KG1 (cell line): ENCODE results near the gene CDK1.

Experiments used
- DNase-seq: peaks from one replicate; lab custom pipeline; 2025; lab: John Stamatoyannopoulos, UW

Gene CDK1

GRCh38 chr10:60777696-60778213 is 523 bp upstream of the CDK1 start:
- DNase-seq, result no peak

- DNase-seq, result no peak
These were observed 906 bp downstream of the CDK1 start for GRCh38 chr10:60778971-60779796.

- DNase-seq, result no peak
These were observed 3.4 kb downstream of the CDK1 start for GRCh38 chr10:60781661-60782060.

DNA sequence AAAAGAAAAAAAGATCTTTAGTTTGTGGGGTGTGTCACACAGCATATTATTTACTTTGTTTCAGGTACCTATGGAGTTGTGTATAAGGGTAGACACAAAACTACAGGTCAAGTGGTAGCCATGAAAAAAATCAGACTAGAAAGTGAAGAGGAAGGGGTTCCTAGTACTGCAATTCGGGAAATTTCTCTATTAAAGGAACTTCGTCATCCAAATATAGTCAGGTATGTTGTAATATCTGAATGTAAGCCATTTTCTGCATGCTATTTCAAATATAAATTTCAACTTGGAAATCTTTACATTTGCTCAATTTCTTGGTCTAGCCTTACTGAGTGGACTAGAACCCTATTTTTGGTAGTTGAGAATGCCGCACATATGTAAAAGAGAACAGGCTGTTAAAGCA is 6.4 kb downstream of the CDK1 start:
- no peak for DNase-seq

- DNase-seq, result no peak
These were observed 10.3 kb downstream of the CDK1 start for GRCh38 chr10:60788544-60788943.

GRCh38 chr10:60789340-60789739 is 11.1 kb downstream of the CDK1 start:
- DNase-seq, result no peak

- no peak for DNase-seq
These were observed 16.7 kb downstream of the CDK1 start for GRCh38 chr10:60794953-60795352.

DNA sequence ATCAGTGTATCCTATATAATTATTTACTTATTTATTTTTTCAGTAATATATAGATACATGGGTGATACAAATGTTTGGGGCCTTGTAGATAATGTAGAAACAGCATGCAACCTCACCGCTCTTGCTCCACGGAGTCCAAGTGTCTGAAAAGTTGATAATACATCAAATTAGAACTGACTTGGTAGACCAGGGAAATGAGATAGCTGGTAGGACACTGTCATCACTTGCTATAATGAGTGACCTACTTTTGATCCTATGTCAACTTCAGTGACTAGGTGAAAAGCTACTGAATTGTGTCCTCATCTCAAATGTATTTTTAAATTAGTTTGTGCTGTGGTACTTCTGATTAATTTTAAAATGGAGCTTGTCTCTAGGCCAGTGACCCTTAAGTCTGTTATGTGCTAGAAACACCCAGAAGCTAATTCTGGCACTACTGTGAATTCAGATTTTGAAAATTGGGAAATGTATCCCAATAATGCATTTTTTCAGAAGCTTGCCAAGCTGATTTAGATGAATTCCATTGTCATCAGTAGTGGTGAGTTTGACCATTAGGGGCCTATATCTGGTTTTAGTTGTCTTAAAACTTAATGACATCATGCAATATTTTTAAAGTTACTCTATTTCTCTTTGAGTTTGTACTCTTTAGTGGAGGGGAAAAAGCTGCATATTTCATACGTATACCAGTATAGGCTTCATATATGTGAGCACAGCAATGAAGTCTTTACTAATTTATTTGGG is 17.4 kb downstream of the CDK1 start:
- no peak for DNase-seq

- DNase-seq, result no peak
These were observed 18.2 kb downstream of the CDK1 start for GRCh38 chr10:60796481-60796880.

DNA sequence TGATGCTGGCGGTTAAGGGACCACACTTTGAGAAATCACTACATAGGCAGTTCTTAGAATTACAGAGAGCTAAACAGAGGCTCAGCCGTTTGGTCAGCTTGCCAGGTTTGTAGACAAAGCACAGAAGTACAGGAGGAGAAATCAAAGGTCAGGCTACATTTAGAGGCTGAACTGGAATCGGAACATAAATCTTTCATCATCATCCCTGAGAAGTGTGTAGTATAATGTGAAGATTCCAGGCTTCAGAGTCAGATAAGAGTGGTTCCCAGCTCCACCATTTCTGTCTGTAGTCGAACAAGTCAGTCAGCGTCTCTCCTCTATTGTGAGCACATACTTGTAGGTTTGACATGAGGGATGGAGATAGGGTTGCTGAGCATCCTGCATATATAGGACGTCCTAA is 18.9 kb downstream of the CDK1 start:
- no peak for DNase-seq

DNA sequence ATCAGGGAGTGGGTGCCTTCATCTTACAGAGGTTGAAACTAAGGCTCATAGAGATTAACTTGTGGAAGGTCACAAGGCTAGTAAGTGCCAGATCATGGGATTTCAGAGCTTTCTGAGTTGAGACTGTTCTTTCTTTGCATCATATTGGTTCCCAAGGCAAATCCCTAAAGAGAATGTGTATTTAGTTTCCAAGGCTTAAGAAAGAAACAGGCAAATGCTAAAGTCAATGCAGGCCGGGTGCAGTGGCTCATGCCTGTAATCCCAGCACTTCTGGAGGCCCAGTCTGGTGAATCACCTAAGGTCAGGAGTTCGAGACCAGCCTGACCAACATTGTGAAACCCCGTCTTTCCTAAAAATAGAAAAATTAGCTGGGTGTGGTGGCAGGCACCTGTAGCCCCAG is 19.8 kb downstream of the CDK1 start:
- DNase-seq, result no peak

DNA sequence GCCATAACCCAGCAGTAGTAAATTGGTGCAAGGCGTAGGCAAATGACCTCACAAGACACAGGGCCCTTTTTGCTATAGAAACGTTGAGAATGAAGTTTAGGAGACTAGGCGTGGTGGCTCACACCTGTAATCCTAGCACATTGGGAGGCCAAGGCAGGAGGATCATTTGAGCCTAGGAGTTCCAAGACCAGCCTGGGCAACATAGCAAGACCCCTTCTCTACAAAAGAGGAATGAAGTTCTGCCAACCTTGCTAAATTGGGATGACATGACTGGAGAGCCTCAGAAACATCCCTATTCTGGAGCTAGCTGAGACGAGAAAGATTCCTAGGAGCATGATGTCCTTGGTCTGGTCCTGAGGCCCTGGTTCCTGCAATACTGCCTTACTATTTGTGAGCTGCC is 20.6 kb downstream of the CDK1 start:
- no peak for DNase-seq

DNA sequence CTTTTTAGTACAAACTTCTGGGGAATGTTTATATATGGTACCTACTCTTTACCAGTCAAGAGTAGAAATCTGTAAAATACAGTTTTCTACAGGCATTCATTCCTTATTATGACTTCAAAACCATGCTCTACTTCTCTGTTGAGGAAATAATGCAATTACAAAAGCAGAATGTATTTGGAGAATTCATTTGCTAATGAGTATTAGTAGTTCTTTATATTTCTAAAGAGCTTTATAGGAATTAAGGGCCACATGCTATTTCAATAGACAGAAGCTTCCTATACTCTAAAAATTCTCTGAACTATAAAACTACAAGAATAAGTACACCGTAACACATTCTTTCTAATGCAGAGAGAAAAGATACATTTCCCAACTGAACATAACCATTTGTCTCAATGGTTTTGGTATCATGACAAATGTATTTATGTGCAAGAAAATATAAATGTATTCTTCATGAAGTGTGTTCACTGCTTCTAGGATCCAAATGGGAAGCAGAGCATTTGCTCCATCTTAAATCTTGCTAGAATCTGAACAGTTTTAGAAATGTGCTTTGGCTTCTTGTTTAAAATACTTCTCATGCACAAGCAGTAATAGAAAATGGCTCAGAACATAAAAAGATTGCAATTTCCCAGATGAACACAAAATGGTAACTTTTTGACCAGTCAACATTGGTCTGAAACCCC is 21.8 kb downstream of the CDK1 start:
- DNase-seq, result no peak

DNA sequence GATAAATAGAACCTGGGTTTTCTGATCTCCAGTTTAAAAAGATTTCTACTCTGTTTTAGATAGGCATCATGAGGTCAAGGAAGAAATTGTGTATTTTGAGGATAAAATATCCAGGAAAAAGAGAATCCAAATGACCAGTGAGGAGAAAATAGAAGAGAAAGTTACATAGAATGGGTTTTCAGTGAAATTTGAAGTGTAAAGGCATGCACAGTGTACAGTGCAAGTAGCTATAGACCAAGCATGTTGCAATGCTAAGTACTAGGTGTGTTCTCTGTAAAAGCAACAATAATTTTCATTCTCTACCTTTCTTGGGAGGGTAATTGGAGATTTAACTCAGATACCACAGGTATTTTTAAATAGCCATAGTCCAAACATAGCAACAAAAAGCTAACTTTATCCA is 22.6 kb downstream of the CDK1 start:
- DNase-seq, result no peak

GRCh38 chr10:60801522-60801921 is 23.2 kb downstream of the CDK1 start:
- no peak for DNase-seq

GRCh38 chr10:60803433-60803832 is 25.2 kb downstream of the CDK1 start:
- DNase-seq, result no peak

GRCh38 chr10:60803865-60804264 is 25.6 kb downstream of the CDK1 start:
- no peak for DNase-seq

DNA sequence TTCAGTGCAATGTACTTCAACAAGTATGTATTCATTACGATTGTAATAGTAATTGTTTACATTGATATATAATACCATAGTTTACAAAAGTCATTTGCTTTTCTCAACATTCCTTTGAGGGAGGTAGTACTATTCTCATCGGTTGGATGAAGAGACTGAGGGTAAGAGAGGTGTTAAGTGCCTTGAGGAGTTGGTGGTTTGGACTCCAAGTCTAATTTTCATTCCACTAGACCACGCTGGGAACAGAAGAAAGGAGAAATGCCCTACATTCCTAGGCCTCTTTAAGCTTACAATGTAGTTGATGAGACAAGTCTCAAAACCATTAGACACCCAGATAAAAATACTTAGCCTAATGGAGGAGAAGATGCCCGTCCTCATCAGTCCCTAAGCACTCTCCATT is 28.6 kb downstream of the CDK1 start:
- no peak for DNase-seq

DNA sequence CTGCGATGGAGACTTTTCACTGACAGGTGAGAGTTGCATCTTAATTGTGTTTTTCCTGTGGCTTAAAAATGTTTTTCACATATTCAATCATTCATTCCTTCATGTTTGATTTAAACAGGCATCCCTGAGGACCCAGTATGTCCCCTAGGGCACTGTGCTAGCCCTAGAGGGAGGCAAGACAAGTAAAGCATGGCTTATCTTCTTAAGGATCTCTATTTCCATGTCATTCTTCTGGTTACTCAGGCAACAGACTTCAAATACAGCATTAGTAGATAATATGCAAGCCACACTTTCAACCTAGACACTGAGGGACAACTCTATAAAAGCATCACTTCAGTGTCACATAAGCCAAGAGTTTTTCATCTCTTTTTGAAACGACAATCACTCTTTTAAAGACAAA is 29.2 kb downstream of the CDK1 start:
- no peak for DNase-seq

- DNase-seq, result no peak
These were observed 29.8 kb downstream of the CDK1 start for GRCh38 chr10:60808036-60808435.

DNA sequence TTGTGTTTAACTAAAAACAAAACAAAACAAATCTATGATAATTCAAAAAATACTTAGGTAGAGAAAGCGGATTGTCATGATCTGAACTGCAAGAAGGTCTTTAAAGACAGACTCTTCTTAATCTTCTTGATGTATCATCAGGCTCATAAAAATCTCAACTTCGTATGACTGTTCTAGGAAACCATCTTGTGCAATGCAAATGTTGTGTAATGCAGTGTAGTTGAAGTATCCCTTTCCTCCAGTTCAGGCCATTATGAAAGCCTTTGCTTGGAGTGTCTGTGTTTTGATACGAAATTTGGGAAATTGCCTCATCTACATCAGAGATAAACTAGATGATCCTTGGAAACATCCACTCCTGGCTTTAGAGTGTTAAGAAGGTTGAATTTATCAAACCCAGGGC is 30.9 kb downstream of the CDK1 start:
- no peak for DNase-seq

DNA sequence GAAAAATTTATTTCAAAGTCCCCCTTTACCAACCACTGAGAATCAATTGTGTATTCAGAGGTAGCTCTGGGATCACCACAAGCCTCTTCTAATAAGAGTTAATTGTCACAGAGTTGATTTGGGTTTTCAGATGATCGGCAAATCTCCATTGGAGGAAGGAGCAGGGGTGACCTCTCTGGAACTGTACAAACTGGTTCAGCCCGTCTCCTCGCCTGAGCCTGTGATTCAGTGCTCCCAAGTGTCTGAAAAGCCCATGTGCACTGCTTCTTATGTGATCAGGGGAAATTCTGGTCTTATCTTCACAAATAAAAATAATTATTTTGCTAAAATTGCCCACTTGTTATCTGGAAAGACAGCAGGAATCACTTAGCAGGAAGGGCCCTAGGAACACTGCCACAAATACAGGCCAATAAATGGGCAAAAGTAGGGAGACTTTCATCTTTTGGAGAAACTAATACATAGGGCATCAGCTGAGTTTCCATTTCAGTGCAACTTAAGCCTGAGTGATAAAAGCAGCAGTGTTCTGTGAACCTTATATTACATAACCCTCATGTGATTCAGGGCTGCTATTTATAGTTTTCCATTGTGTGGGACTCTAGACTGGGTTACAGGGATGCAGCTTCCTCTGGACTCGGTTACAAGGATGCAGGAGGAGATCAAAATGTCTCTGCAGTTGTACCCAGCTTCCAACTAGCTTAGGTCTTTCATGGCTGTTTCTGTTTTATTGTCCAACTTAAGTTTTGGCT is 32.3 kb downstream of the CDK1 start:
- DNase-seq, result no peak
